PFSK-1 (cell line): Measurements from ENCODE around the gene RASGRF2.

Source experiments
- FOXP2 ChIP-seq: optimal IDR thresholded peaks from 2 replicates; pipeline ENCODE3; 2011; ENCODE audit warnings: borderline replicate concordance, control low read depth, inconsistent platforms; ENCODE audit not compliant: insufficient read depth; ENCODE audit errors: extremely low read length, extremely low read depth
- POLR2AphosphoS5 ChIP-seq: IDR thresholded peaks from 2 replicates; pipeline ENCODE4 v1.6.1; 2012; ENCODE audit warnings: low read depth, mild to moderate bottlenecking, control low read depth, low read length, moderate library complexity
- REST ChIP-seq, 2 experiments: IDR thresholded peaks; 2 replicates each; pipeline versions ENCODE4 v1.6.1 to v1.8.0; 2011 to 2012; ENCODE audit warnings: low read depth in 2 of 2, low read length in 2 of 2, control low read depth in 1 of 2, inconsistent platforms in 1 of 2, mild to moderate bottlenecking in 1 of 2, moderate library complexity in 1 of 2; ENCODE audit not compliant: insufficient read depth in 1 of 2
- SIN3A ChIP-seq: IDR thresholded peaks from 2 replicates; pipeline ENCODE4 v1.6.1; 2012; ENCODE audit warnings: mild to moderate bottlenecking, low read length, moderate library complexity, borderline replicate concordance; ENCODE audit not compliant: insufficient read depth
- TAF1 ChIP-seq: IDR thresholded peaks from 2 replicates; pipeline ENCODE4 v1.6.1; 2012; ENCODE audit warnings: low read length, control low read depth, borderline replicate concordance; ENCODE audit not compliant: insufficient read depth

- TF ChIP-seq POLR2AphosphoS5 (no peak), REST (IDR thresholded peaks at IDR 0.05; ENCODE audit: insufficient read depth in 1 of 2, low read depth in 2 of 2, low read length in 2 of 2) (no peak), TAF1 (no peak), SIN3A (no peak), FOXP2 (no peak)
These were observed 249.8 kb downstream of the RASGRF2 start for GRCh38 chr5:81209869-81210493.
